Smooth muscle cell (in vitro differentiated cells): Measurements from ENCODE around the gene ELMOD1. TPM values are rescaled to one million over a fixed set of nuclear protein-coding genes. Genes with fewer than 3 reads are reported as not detected.

Source experiments
- DNase-seq: peaks from one replicate; lab custom pipeline; 2025; ENCODE audit not compliant: unreplicated experiment; lab: John Stamatoyannopoulos, UW
- H2AFZ ChIP-seq: fragments of 200-600 bp; sonication (generic); 2 replicates; pipeline ENCODE4 v1.6.0; 2016; ENCODE audit warnings: antibody characterized with exemption, low read depth, mild to moderate bottlenecking
- H3F3A ChIP-seq: fragments of 200-600 bp; sonication (generic); 2 replicates; pipeline ENCODE4 v1.6.0; 2017; ENCODE audit warnings: antibody characterized with exemption, low read depth
- H3K27ac ChIP-seq: fragments of 200-600 bp; sonication (generic); 2 replicates; pipeline ENCODE4 v1.5.1; 2016; ENCODE audit warnings: low read depth, mild to moderate bottlenecking
- H3K27me3 ChIP-seq: fragments of 200-600 bp; sonication (generic); 2 replicates; pipeline ENCODE4 v1.6.1; 2016; ENCODE audit warnings: low read depth, mild to moderate bottlenecking
- H3K36me3 ChIP-seq: fragments of 200-600 bp; sonication (generic); 2 replicates; pipeline ENCODE4 v1.5.1; 2016; ENCODE audit warnings: low read depth
- H3K4me1 ChIP-seq: fragments of 200-600 bp; sonication (generic); 2 replicates; pipeline ENCODE4 v1.5.1; 2016; ENCODE audit warnings: low read depth
- H3K4me2 ChIP-seq: fragments of 200-600 bp; sonication (generic); 2 replicates; pipeline ENCODE4 v1.6.0; 2016; ENCODE audit warnings: mild to moderate bottlenecking
- H3K4me3 ChIP-seq: fragments of 200-600 bp; sonication (generic); 2 replicates; pipeline ENCODE4 v1.5.1; 2016; ENCODE audit warnings: mild to moderate bottlenecking
- H3K79me2 ChIP-seq: fragments of 200-600 bp; sonication (generic); 2 replicates; pipeline ENCODE4 v1.6.0; 2016; ENCODE audit warnings: low read depth, mild to moderate bottlenecking
- H3K9ac ChIP-seq: fragments of 200-600 bp; sonication (generic); 2 replicates; pipeline ENCODE4 v1.6.0; 2016; ENCODE audit warnings: low read depth
- H3K9me3 ChIP-seq: fragments of 200-600 bp; sonication (generic); replicated peaks from 2 replicates; pipeline ENCODE4 v1.5.1; 2016; ENCODE audit warnings: low read depth
- H4K20me1 ChIP-seq: fragments of 200-600 bp; sonication (generic); 2 replicates; pipeline ENCODE4 v1.6.0; 2016; ENCODE audit warnings: low read depth
- CTCF ChIP-seq: fragments of 200-600 bp; sonication (generic); IDR thresholded peaks from 2 replicates; pipeline ENCODE4 v1.5.1; 2017; ENCODE audit warnings: borderline replicate concordance, mild to moderate bottlenecking, antibody characterized with exemption; ENCODE audit not compliant: insufficient read depth, poor library complexity, severe bottlenecking
- WGBS: methylation state at CpG from one replicate; pipeline ENCODE4 v1.1.7; 2016; ENCODE audit warnings: low lambda C conversion rate; 5-methylcytosine and 5-hydroxymethylcytosine counted together
- polyA plus RNA-seq: library from polyadenylated mRNA; unstranded; fragments of >200 nt; fragmentation: Nextera tagmentation; extraction: Ambion mirVana; gene quantifications from 2 replicates; pipeline ENCODE4 v1.2.1, GENCODE V29; 2016
- total RNA-seq: library from RNA; depleted of rRNA; stranded (reverse); fragments of >200 nt; gene quantifications from 2 replicates; pipeline ENCODE4 v1.2.3, GENCODE V29; 2014

Gene ELMOD1
- total and polyA plus RNA-seq, 2 experiments from 2014 or later: 0.24 to 0.94 TPM

DNA sequence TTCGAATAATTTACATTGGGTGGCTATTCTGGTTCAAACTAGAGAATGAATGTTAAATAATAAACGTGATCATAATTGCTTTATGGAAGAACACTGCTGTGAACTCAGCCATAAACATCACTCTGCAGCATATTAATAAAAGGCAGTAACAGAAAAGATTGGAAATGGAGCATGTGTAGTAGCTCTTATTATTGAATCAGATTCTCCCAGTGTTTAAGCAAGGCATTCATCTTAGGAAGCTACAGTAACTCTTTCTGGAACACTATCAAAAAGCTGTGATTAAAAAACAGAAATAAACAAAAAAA lies 34.7 kb downstream of the ELMOD1 start:
- no peak for TF ChIP-seq CTCF
- no peaks in the 10 kb centered on the region for H4K20me1 ChIP-seq
- H3K9ac ChIP-seq: no peak overlapping the region
- H3K4me1 ChIP-seq: no peaks in the 10 kb centered on the region
- no peak overlapping the region for H2AFZ ChIP-seq
- no peak for DNase-seq
- no peak overlapping the region for H3K4me2 ChIP-seq
- H3K79me2 ChIP-seq: no peaks in the 10 kb centered on the region
- H3F3A ChIP-seq: no peaks in the 10 kb centered on the region
- no peaks in the 10 kb centered on the region for H3K9me3 ChIP-seq
- 41% methylated on average over 2 of the region's 2 CpGs for WGBS
- H3K27ac ChIP-seq: no peak overlapping the region
- H3K36me3 ChIP-seq: no peaks in the 10 kb centered on the region
- H3K27me3 ChIP-seq: peaks cover 11% of the 10 kb centered on the region
- no peak overlapping the region for H3K4me3 ChIP-seq

DNA sequence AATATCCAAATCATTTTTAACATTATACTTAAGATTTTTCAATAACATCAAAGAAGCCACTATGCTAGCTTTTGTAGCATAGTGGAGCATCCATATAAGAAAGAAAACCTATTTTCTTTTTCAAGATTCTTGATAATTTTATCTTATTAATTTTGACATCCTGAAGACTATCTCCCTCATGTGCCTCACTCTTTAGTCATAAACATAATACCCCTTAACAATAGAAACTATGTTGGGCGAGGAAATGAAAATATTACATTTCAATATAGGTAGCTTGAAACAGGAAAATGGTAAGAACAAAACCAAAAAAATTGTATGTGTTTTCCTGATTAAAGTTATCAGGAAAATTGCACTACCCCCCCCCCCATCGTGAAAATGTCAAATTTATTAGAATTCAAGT lies 40.1 kb downstream of the ELMOD1 start:
- no peaks in the 10 kb centered on the region for H3F3A ChIP-seq
- TF ChIP-seq CTCF: no peak
- no peak overlapping the region for H3K4me3 ChIP-seq
- H3K9me3 ChIP-seq: no peaks in the 10 kb centered on the region
- H3K27me3 ChIP-seq: peaks cover 9% of the 10 kb centered on the region
- no peak for DNase-seq
- H3K4me2 ChIP-seq: no peak overlapping the region
- no peak overlapping the region for H3K27ac ChIP-seq
- H4K20me1 ChIP-seq: no peaks in the 10 kb centered on the region
- WGBS: 84% methylated on average over 2 of the region's 2 CpGs
- no peak overlapping the region for H3K9ac ChIP-seq
- no peaks in the 10 kb centered on the region for H3K4me1 ChIP-seq
- H3K36me3 ChIP-seq: no peaks in the 10 kb centered on the region
- H2AFZ ChIP-seq: no peak overlapping the region
- no peaks in the 10 kb centered on the region for H3K79me2 ChIP-seq

- 94% methylated on average over 2 of the region's 2 CpGs for WGBS
- H3K36me3 ChIP-seq: no peaks in the 10 kb centered on the region
- H3K9me3 ChIP-seq: no peaks in the 10 kb centered on the region
- H3K4me2 ChIP-seq: no peak overlapping the region
- H3K4me1 ChIP-seq: no peaks in the 10 kb centered on the region
- no peak for TF ChIP-seq CTCF
- no peaks in the 10 kb centered on the region for H3F3A ChIP-seq
- H3K4me3 ChIP-seq: no peak overlapping the region
- H3K9ac ChIP-seq: no peak overlapping the region
- H3K79me2 ChIP-seq: no peaks in the 10 kb centered on the region
- DNase-seq: no peak
- H3K27ac ChIP-seq: no peak overlapping the region
- H3K27me3 ChIP-seq: peaks cover 7% of the 10 kb centered on the region
- H4K20me1 ChIP-seq: no peaks in the 10 kb centered on the region
- H2AFZ ChIP-seq: no peak overlapping the region
These were observed 41.0 kb downstream of the ELMOD1 start for GRCh38 chr11:107631931-107632330.

GRCh38 chr11:107646783-107647182 lies 55.8 kb downstream of the ELMOD1 start:
- H3K9me3 ChIP-seq: no peaks in the 10 kb centered on the region
- 95% methylated on average over 2 of the region's 2 CpGs for WGBS
- H3K36me3 ChIP-seq: no peaks in the 10 kb centered on the region
- no peak overlapping the region for H3K9ac ChIP-seq
- no peaks in the 10 kb centered on the region for H4K20me1 ChIP-seq
- no peak for DNase-seq
- no peaks in the 10 kb centered on the region for H3K4me1 ChIP-seq
- H3K4me3 ChIP-seq: no peak overlapping the region
- H2AFZ ChIP-seq: no peak overlapping the region
- H3F3A ChIP-seq: no peaks in the 10 kb centered on the region
- no peaks in the 10 kb centered on the region for H3K79me2 ChIP-seq
- no peak overlapping the region for H3K27ac ChIP-seq
- H3K4me2 ChIP-seq: no peak overlapping the region
- no peaks in the 10 kb centered on the region for H3K27me3 ChIP-seq
- TF ChIP-seq CTCF: no peak
